ENCODE measurements around the gene ATP6V0B. TPM values are rescaled to one million over a fixed set of nuclear protein-coding genes. Genes with fewer than 3 reads are reported as not detected.

ATP6V0B gene
- total and polyA plus RNA-seq, 9 of the 15 experiments (the other 6 are each of a cell fraction or from before 2014, with no cell fraction given): 137 to 328 (median 220) TPM

- 0 out of 2 replicates have a peak, but pooled peaks have one; percentile 24 for TF ChIP-seq FOXP4 (CRISPR knock-in tag; IDR thresholded peaks at IDR 0.05; ENCODE audit: borderline replicate concordance)
- no peak for TF ChIP-seq SRSF3 (IDR thresholded peaks at IDR 0.05; ENCODE audit: insufficient read depth, low read length)
- TF ChIP-seq SREBF2 (CRISPR knock-in tag; IDR thresholded peaks at IDR 0.05): no peak
- peak; percentile 54; the same call in 1 of the 2 replicates for TF ChIP-seq HMGXB4 (CRISPR knock-in tag; IDR thresholded peaks at IDR 0.05)
- TF ChIP-seq PKNOX1 (IDR thresholded peaks at IDR 0.05): peak; percentile 51
- TF ChIP-seq KLF1 (tag; IDR thresholded peaks at IDR 0.05): 0 out of 2 replicates have a peak, but pooled peaks have one; percentile 16
- no peak for TF ChIP-seq ZKSCAN8 (CRISPR knock-in tag; IDR thresholded peaks at IDR 0.05)
- TF ChIP-seq GTF2F1 (IDR thresholded peaks at IDR 0.05; ENCODE audit: low read depth, low read length): peak; percentile 77; the same call in 1 of the 2 replicates
- TF ChIP-seq CBFA2T2 (conservative IDR thresholded peaks at IDR 0.05): peak; percentile 99
- TF ChIP-seq VEZF1 (CRISPR knock-in tag; IDR thresholded peaks at IDR 0.05): peak; percentile 77
- TF ChIP-seq SREBF1 (IDR thresholded peaks at IDR 0.05; ENCODE audit: borderline replicate concordance, low read depth, low read length): peak; percentile 81
- peak; percentile 49 for TF ChIP-seq ERF (CRISPR knock-in tag; IDR thresholded peaks at IDR 0.05)
- TF ChIP-seq CBFB (CRISPR knock-in tag; IDR thresholded peaks at IDR 0.05): peak; percentile 96
- TF ChIP-seq ETS1 (conservative IDR thresholded peaks at IDR 0.05; ENCODE audit: control insufficient read depth, low read depth, low read length): peak; percentile 99
- peak in 1 of 2 experiments; percentile 82; a peak in 2 of 4 replicates for TF ChIP-seq RCOR1 (IDR thresholded peaks at IDR 0.05; ENCODE audit: borderline replicate concordance in 1 of 2, low read depth in 2 of 2, low read length in 2 of 2)
- peak; percentile 96 for TF ChIP-seq E2F5 (CRISPR knock-in tag; IDR thresholded peaks at IDR 0.05)
- peak; percentile 96 for TF ChIP-seq MAX (CRISPR knock-in tag; IDR thresholded peaks at IDR 0.05)
Observed at GRCh38 chr1:43974443-43975248, at the start of gene ATP6V0B (continued).

Measured in K562 (cell line).